Measurements from ENCODE around the gene DCX. TPM values are rescaled to one million over a fixed set of nuclear protein-coding genes. Genes with fewer than 3 reads are reported as not detected.

The DCX gene
- total RNA-seq, 1 experiment from 2014 or later: not detected

GRCh38 chrX:111386615-111387233 is 25.3 kb downstream of the DCX start:
- Histone ChIP-seq H3K4me1 (ENCODE audit: low read length) (no peaks in the 10 kb centered on the region), H3K4me2 (ENCODE audit: low read depth, low read length, poor library complexity, severe bottlenecking) (no peak overlapping the region), H3K79me2 (ENCODE audit: low read length) (no peaks in the 10 kb centered on the region), H4K20me1 (ENCODE audit: insufficient read depth, low read depth, low read length) (no peaks in the 10 kb centered on the region), H3K9ac (ENCODE audit: low read length) (no peak overlapping the region), H3K4me3 (ENCODE audit: low read length) (no peak overlapping the region), H3K9me2 (replicated peaks; ENCODE audit: insufficient read depth, low read length) (no peaks in the 10 kb centered on the region), H3K27me3 (ENCODE audit: low read length) (no peaks in the 10 kb centered on the region), H3K36me3 (ENCODE audit: insufficient read depth, low read length) (no peaks in the 10 kb centered on the region), H3K27ac (ENCODE audit: low read length) (no peak overlapping the region), H3K9me3 (ENCODE audit: low read length) (no peaks in the 10 kb centered on the region), H2AFZ (ENCODE audit: low read length) (no peak overlapping the region)
- no peak for DNase-seq

GRCh38 chrX:111386077-111386476 is 25.9 kb downstream of the DCX start:
- no peak overlapping the region for H3K9ac ChIP-seq (ENCODE audit: low read length)
- H3K79me2 ChIP-seq (ENCODE audit: low read length): no peaks in the 10 kb centered on the region
- no peaks in the 10 kb centered on the region for H3K36me3 ChIP-seq (ENCODE audit: insufficient read depth, low read length)
- H3K4me1 ChIP-seq (ENCODE audit: low read length): no peaks in the 10 kb centered on the region
- H3K4me2 ChIP-seq (ENCODE audit: low read depth, low read length, poor library complexity, severe bottlenecking): no peak overlapping the region
- DNase-seq: no peak
- no peak overlapping the region for H3K27ac ChIP-seq (ENCODE audit: low read length)
- H3K9me2 ChIP-seq (replicated peaks; ENCODE audit: insufficient read depth, low read length): no peaks in the 10 kb centered on the region
- no peaks in the 10 kb centered on the region for H3K9me3 ChIP-seq (ENCODE audit: low read length)
- H3K27me3 ChIP-seq (ENCODE audit: low read length): no peaks in the 10 kb centered on the region
- no peak overlapping the region for H3K4me3 ChIP-seq (ENCODE audit: low read length)
- H2AFZ ChIP-seq (ENCODE audit: low read length): no peak overlapping the region
- no peaks in the 10 kb centered on the region for H4K20me1 ChIP-seq (ENCODE audit: insufficient read depth, low read depth, low read length)

- no peaks in the 10 kb centered on the region for H3K36me3 ChIP-seq (ENCODE audit: insufficient read depth, low read length)
- H3K9ac ChIP-seq (ENCODE audit: low read length): no peak overlapping the region
- no peaks in the 10 kb centered on the region for H3K4me1 ChIP-seq (ENCODE audit: low read length)
- H3K4me3 ChIP-seq (ENCODE audit: low read length): no peak overlapping the region
- H4K20me1 ChIP-seq (ENCODE audit: insufficient read depth, low read depth, low read length): no peaks in the 10 kb centered on the region
- no peak overlapping the region for H3K4me2 ChIP-seq (ENCODE audit: low read depth, low read length, poor library complexity, severe bottlenecking)
- no peaks in the 10 kb centered on the region for H3K27me3 ChIP-seq (ENCODE audit: low read length)
- H3K9me2 ChIP-seq (replicated peaks; ENCODE audit: insufficient read depth, low read length): no peaks in the 10 kb centered on the region
- no peak overlapping the region for H2AFZ ChIP-seq (ENCODE audit: low read length)
- DNase-seq: no peak
- H3K27ac ChIP-seq (ENCODE audit: low read length): no peak overlapping the region
- no peaks in the 10 kb centered on the region for H3K79me2 ChIP-seq (ENCODE audit: low read length)
- H3K9me3 ChIP-seq (ENCODE audit: low read length): no peaks in the 10 kb centered on the region
Measured at GRCh38 chrX:111382277-111382676, 29.7 kb downstream of the DCX start.

GRCh38 chrX:111376897-111377578 is 35.0 kb downstream of the DCX start:
- no peaks in the 10 kb centered on the region for H3K79me2 ChIP-seq (ENCODE audit: low read length)
- H3K9ac ChIP-seq (ENCODE audit: low read length): no peak overlapping the region
- H3K4me1 ChIP-seq (ENCODE audit: low read length): no peaks in the 10 kb centered on the region
- no peaks in the 10 kb centered on the region for H3K27me3 ChIP-seq (ENCODE audit: low read length)
- no peak for DNase-seq
- no peaks in the 10 kb centered on the region for H3K36me3 ChIP-seq (ENCODE audit: insufficient read depth, low read length)
- H2AFZ ChIP-seq (ENCODE audit: low read length): no peak overlapping the region
- H3K27ac ChIP-seq (ENCODE audit: low read length): no peak overlapping the region
- no peaks in the 10 kb centered on the region for H3K9me3 ChIP-seq (ENCODE audit: low read length)
- no peak overlapping the region for H3K4me2 ChIP-seq (ENCODE audit: low read depth, low read length, poor library complexity, severe bottlenecking)
- H4K20me1 ChIP-seq (ENCODE audit: insufficient read depth, low read depth, low read length): no peaks in the 10 kb centered on the region
- H3K9me2 ChIP-seq (replicated peaks; ENCODE audit: insufficient read depth, low read length): no peaks in the 10 kb centered on the region
- no peak overlapping the region for H3K4me3 ChIP-seq (ENCODE audit: low read length)

- DNase-seq: no peak
- no peaks in the 10 kb centered on the region for H3K9me3 ChIP-seq (ENCODE audit: low read length)
- H4K20me1 ChIP-seq (ENCODE audit: insufficient read depth, low read depth, low read length): no peaks in the 10 kb centered on the region
- no peak overlapping the region for H3K27ac ChIP-seq (ENCODE audit: low read length)
- H3K36me3 ChIP-seq (ENCODE audit: insufficient read depth, low read length): no peaks in the 10 kb centered on the region
- H3K4me2 ChIP-seq (ENCODE audit: low read depth, low read length, poor library complexity, severe bottlenecking): no peak overlapping the region
- H3K9me2 ChIP-seq (replicated peaks; ENCODE audit: insufficient read depth, low read length): no peaks in the 10 kb centered on the region
- H3K27me3 ChIP-seq (ENCODE audit: low read length): no peaks in the 10 kb centered on the region
- no peaks in the 10 kb centered on the region for H3K79me2 ChIP-seq (ENCODE audit: low read length)
- no peak overlapping the region for H3K4me3 ChIP-seq (ENCODE audit: low read length)
- H3K4me1 ChIP-seq (ENCODE audit: low read length): no peaks in the 10 kb centered on the region
- no peak overlapping the region for H3K9ac ChIP-seq (ENCODE audit: low read length)
- no peak overlapping the region for H2AFZ ChIP-seq (ENCODE audit: low read length)
Measured at GRCh38 chrX:111376486-111376885, 35.5 kb downstream of the DCX start.

GRCh38 chrX:111375747-111376146 is 36.2 kb downstream of the DCX start:
- Histone ChIP-seq H2AFZ (ENCODE audit: low read length) (no peak overlapping the region), H3K4me3 (ENCODE audit: low read length) (no peak overlapping the region), H3K9me2 (replicated peaks; ENCODE audit: insufficient read depth, low read length) (no peaks in the 10 kb centered on the region), H4K20me1 (ENCODE audit: insufficient read depth, low read depth, low read length) (no peaks in the 10 kb centered on the region), H3K79me2 (ENCODE audit: low read length) (no peaks in the 10 kb centered on the region), H3K9me3 (ENCODE audit: low read length) (no peaks in the 10 kb centered on the region), H3K27me3 (ENCODE audit: low read length) (no peaks in the 10 kb centered on the region), H3K4me1 (ENCODE audit: low read length) (no peaks in the 10 kb centered on the region), H3K4me2 (ENCODE audit: low read depth, low read length, poor library complexity, severe bottlenecking) (no peak overlapping the region), H3K27ac (ENCODE audit: low read length) (no peak overlapping the region), H3K9ac (ENCODE audit: low read length) (no peak overlapping the region), H3K36me3 (ENCODE audit: insufficient read depth, low read length) (no peaks in the 10 kb centered on the region)
- no peak for DNase-seq

GRCh38 chrX:111372086-111372485 is 39.9 kb downstream of the DCX start:
- Histone ChIP-seq H3K4me2 (ENCODE audit: low read depth, low read length, poor library complexity, severe bottlenecking) (no peak overlapping the region), H3K27ac (ENCODE audit: low read length) (no peak overlapping the region), H3K4me3 (ENCODE audit: low read length) (no peak overlapping the region), H3K36me3 (ENCODE audit: insufficient read depth, low read length) (no peaks in the 10 kb centered on the region), H3K9me3 (ENCODE audit: low read length) (no peaks in the 10 kb centered on the region), H3K27me3 (ENCODE audit: low read length) (no peaks in the 10 kb centered on the region), H3K9ac (ENCODE audit: low read length) (no peak overlapping the region), H2AFZ (ENCODE audit: low read length) (no peak overlapping the region), H4K20me1 (ENCODE audit: insufficient read depth, low read depth, low read length) (no peaks in the 10 kb centered on the region), H3K9me2 (replicated peaks; ENCODE audit: insufficient read depth, low read length) (no peaks in the 10 kb centered on the region), H3K4me1 (ENCODE audit: low read length) (no peaks in the 10 kb centered on the region), H3K79me2 (ENCODE audit: low read length) (no peaks in the 10 kb centered on the region)
- no peak for DNase-seq

- Histone ChIP-seq H3K4me1 (ENCODE audit: low read length) (no peaks in the 10 kb centered on the region), H3K9ac (ENCODE audit: low read length) (no peak overlapping the region), H3K9me2 (replicated peaks; ENCODE audit: insufficient read depth, low read length) (no peaks in the 10 kb centered on the region), H3K9me3 (ENCODE audit: low read length) (no peaks in the 10 kb centered on the region), H3K27ac (ENCODE audit: low read length) (no peak overlapping the region), H3K27me3 (ENCODE audit: low read length) (no peaks in the 10 kb centered on the region), H3K4me3 (ENCODE audit: low read length) (no peak overlapping the region), H2AFZ (ENCODE audit: low read length) (no peak overlapping the region), H4K20me1 (ENCODE audit: insufficient read depth, low read depth, low read length) (no peaks in the 10 kb centered on the region), H3K79me2 (ENCODE audit: low read length) (no peaks in the 10 kb centered on the region), H3K4me2 (ENCODE audit: low read depth, low read length, poor library complexity, severe bottlenecking) (no peak overlapping the region), H3K36me3 (ENCODE audit: insufficient read depth, low read length) (no peaks in the 10 kb centered on the region)
- DNase-seq: no peak
Measured at GRCh38 chrX:111365770-111366325, 46.1 kb downstream of the DCX start.
